OCI-LY3 (cell line): ENCODE results near the gene ACSL4.

Experiments used
- EZH2phosphoT487 ChIP-seq: fragments of 200-600 bp; shearing (Covaris generic); IDR thresholded peaks from 2 replicates; pipeline ENCODE4 v1.6.1; 2018; ENCODE audit warnings: antibody characterized with exemption, mixed run types, low read depth
- TF ChIP-seq, protein P1 (sequence below): fragments of 200-600, 300-600 bp; sonication (generic); IDR thresholded peaks from 2 replicates; pipeline ENCODE4 v1.5.1; 2014; ENCODE audit warnings: antibody characterized with exemption, low read length, low read depth

DNA sequence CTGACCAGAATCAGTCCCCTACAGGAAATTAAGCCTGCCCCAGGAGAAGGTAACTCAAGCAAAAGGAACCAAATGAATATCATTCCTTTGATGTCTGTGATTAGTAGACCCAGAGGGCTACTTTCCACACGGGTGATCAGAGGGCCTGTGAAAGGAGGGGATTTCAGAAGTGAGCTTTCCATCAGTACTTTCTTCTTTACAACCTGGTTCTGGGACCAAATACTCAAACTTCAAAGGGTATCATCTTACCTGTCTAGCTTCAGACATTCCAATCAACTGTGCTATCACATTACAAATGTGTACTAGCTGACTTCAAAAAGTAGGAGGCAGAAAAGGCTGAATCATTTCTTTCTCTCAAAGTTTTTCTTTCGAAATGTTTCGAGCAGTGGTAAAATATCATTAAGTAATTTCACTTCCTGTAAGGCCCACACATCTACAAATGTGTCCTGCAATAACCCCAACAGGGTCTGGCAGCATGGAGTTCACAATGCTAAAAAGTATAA lies 23.9 kb downstream of the ACSL4 start:
- TF ChIP-seq, protein P1, sequence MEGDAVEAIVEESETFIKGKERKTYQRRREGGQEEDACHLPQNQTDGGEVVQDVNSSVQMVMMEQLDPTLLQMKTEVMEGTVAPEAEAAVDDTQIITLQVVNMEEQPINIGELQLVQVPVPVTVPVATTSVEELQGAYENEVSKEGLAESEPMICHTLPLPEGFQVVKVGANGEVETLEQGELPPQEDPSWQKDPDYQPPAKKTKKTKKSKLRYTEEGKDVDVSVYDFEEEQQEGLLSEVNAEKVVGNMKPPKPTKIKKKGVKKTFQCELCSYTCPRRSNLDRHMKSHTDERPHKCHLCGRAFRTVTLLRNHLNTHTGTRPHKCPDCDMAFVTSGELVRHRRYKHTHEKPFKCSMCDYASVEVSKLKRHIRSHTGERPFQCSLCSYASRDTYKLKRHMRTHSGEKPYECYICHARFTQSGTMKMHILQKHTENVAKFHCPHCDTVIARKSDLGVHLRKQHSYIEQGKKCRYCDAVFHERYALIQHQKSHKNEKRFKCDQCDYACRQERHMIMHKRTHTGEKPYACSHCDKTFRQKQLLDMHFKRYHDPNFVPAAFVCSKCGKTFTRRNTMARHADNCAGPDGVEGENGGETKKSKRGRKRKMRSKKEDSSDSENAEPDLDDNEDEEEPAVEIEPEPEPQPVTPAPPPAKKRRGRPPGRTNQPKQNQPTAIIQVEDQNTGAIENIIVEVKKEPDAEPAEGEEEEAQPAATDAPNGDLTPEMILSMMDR = no peak
- TF ChIP-seq EZH2phosphoT487 = no peak; the same call in 1 of the 2 replicates
